Stimulated activated CD8-positive, alpha-beta memory T cell treated with anti-CD3 and anti-CD28 coated beads, Interleukin-15, amount 100 ng/mL, for 1 hour (primary cell): ENCODE results near the gene CLEC17A.
"Not testable (repeated sequence)": the region's sequence is repeated elsewhere in the genome, so short reads cannot be mapped to it uniquely, and the experiment has no call there.

Experiments used
- DNase-seq: peaks from one replicate; pipeline ENCODE4 v3.0.0-alpha.2; 2020; ENCODE audit warnings: low read depth

The CLEC17A gene, protein sequence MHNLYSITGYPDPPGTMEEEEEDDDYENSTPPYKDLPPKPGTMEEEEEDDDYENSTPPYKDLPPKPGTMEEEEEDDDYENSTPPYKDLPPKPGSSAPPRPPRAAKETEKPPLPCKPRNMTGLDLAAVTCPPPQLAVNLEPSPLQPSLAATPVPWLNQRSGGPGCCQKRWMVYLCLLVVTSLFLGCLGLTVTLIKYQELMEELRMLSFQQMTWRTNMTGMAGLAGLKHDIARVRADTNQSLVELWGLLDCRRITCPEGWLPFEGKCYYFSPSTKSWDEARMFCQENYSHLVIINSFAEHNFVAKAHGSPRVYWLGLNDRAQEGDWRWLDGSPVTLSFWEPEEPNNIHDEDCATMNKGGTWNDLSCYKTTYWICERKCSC

DNA sequence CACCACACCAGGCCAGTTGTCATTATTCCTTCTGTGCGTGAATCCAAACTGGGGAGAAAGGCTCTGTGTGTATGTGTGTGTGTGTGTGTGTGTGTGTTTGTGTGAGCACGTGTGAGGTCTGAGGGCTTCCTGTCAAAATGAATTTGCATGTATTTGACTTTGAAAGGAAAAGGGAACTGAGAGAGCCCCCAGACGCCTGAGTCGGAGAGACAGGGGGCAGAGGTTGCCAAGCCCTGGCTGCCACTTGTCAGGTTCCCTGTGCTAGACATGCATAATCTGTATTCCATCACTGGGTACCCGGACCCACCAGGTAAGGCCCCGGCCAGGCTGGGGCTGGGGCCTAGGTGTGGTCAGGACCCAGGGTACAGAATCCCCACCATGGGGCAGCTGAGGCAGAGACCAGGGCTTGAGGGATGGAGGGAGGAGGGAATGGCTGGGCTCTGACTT, at the start of gene CLEC17A:
Gene CLEC17A, plus strand, starts transcription at position 191 of the 447 bp plus-strand sequence. Its CDS starts 77 bp downstream, at position 268.
- no peak for DNase-seq

DNA sequence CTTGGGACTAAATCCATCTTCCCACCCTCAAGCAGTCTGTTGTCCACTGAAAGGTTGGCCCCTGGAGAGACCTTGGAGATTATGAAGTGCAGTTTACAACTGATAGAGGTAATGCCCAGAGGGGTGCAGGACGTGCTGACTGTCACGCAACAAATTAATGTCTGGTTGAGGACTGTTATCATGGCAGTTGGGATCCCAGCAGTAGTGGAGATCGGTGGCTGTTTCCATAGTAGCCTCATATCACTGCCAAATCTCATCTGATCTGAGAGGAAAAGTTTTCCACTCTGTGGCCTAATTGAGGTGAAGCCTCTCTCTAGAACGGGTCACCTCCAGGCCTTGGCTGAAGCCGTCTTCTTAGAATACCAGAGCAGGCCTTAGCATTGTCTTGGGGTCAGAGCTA, 49.4 kb upstream of the CLEC17A start:
- no peak for DNase-seq

DNA sequence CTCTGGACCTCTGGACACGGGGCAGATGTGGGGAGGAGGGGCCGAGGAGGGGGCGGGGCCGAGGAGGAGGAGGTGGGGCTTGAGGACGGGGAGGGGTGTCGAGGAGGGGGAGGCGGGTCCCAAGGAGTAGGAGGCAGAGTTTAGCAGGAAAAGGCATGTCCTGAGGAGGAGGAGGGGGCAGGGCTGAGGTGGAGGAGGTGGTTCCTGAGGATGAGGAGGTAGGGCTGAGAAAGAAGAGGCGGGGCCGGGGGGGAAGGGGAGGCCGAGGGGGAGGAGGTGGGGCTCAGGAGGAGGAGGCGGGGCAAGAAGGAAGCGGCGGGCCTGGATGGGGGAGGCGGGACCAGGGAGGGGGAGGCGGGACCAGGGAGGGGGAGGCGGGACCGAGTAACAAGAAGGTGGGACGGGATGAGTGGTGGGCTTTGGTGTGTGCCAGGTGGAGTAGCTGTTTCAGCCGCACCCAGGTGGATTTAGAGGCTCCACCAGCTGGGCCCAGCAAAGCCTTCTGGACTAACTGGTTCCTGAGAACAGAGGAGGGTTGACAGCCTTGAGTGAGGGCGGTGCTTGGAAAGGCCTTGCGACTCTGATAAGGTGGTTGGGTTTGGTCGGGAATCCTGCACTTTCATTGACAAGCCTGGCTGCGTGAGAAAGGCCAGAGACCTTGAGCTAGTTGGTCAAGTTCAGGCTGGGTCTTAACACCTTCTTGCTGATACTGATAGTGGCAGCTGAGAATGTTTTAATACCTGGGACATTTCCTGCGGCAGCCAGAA, 45.8 kb upstream of the CLEC17A start:
- DNase-seq = no peak

DNA sequence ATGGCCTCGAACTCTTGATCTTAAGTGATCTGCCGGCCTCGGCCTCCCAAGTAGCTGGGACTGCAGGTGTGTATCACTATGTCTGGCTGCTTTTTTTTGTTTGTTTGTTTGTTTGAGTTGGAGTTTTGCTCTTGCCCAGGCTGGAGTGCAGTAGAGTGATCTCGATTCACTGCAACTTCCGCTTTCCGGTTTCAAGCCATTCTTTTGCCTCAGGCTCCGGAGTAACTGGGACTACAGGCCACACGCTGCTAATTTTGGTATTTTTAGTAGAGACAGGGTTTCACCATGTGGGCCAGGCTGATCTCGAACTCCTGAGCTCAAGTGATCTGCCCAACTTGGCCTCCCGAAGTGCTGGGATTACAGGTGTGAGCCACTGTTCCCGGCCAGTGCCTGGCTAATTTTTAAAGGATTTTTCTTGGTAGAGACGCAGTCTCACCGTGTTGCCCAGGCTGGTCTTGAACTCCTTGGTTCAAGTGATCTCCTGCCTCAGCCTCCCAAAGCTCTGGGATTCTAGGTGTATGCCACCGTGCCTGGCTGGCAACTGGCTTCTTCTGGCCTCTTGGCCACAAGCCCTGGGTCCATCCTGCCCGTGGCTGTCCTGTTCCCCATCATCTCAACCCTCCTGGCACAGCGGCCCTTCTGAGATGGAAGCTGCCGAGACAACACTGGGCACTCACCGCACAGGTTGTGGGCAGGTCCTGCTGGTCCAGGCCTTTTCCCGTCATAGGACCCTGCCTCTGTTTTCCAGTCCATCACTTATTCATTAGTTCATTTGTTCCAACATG, 42.0 kb upstream of the CLEC17A start:
- DNase-seq = no peak

DNA sequence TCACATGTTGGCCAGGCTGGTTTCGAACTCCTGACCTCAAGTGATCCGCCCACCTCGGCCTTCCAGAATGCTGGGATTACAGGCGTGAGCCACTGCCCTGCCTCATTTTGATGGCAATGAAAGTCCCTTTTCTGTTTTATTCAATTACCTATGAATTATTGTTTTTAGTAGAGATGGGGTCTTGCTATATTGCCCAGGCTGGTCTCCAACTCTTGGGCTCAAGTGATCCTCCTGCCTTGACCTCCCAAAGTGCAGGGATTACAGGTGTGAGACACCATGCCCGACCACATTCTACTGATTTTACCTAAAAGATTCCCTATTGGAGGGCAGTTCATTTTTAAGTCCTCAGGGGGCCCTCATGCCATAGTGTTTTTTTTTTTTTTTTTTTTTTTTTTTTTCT, 40.9 kb upstream of the CLEC17A start:
- not testable (repeated sequence) for DNase-seq

DNA sequence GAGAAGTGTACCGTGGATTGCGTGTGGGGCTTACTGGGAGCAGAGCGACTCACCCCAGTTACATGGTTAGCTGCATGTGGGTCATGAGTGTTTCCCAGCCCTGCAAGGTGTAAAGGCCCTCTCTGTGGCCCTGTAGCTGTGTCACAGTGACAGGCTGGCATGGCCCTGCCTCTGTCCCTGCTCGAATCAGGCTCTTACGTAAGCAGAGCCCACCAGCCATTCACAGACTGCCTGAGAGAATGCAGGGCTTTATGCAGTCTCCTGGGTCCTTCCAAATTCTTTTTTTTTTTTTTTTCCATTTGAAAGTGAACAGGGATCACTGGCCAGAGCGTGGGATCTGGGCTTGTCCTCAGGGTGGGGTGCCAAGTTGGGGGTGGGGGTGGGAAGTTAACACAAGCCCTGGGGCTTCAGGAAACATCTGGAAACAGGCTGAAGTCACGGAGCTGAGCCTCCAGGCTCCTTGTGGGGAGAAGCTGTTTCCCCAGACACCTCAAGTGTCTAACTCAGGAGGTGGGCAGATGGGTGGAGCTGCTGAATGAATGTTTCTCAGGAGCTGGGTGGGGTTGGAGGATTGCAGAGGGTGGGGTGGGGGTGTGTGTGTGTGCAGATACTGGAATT, 40.1 kb upstream of the CLEC17A start:
- DNase-seq = no peak

DNA sequence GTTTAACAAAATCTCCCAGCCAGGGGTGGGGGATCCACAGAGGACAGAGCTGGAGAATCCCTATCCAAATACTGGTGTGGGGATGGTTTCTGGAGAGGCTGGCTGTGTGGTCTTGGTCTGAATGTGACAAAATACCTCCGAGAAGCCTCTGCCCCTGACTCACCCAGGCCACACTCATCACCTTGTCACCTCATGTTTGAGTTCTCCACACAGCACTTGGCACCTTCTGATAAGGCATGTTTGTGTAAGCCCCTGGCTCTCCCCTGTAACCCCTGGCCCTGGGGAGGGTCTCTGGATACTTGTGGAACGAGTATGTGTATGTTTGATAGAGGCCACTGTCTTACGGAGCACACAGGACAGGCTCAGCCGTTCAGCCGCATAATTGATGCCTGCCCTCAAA, 38.8 kb upstream of the CLEC17A start:
- no peak for DNase-seq

DNA sequence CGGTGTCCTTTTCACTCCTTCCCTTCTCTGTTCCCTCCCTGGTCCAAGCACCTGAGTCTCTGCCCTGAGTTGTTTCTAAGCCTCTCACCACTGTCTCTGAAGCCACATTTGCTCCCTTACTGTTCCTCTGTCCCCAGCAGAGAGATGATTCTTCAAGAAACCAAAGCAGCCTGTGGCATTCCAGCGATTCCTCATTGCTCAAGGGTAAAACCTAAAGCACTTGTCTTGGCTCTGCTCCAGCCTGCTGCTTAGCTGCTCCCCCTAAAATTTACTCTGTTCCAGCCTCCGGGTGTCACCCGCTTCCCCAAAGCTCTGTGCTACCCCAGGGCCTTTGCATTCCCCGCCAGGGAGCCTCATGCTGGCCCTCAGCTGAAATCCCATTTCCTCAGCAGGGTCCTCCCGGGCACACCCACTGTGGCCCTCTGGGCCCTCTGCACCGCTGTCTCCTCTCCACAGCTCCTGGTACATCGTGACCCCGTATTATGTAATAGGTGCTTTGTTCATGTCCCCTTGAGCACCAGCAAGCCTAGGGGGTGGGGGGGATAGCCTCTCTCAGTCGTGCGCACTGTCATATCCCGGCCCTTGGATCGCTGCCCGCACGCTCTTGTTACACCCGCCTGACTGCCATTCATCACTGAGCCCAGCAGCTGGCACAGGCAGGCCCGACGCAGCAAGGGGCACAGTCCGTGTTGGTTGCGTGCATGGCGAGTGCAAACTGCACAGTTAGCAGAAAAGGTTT, 37.7 kb upstream of the CLEC17A start:
- DNase-seq = no peak

DNA sequence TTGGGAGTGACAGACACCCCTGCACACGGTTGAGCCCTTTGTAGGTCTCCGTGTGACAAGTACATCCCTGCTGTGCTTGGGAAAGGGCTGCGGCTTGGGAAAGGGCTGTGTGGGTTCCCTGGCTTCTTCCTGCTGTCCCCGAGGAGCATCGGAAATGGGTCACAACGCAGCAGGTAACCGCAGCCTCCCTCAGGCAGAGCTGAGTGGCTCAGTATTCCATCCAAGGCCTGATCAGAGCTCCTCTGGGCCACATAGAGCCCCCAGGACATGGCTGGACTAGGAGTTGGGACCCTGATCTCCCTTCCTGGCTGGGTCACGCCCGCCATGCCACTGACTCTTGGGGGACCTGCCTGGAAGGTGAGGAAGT, 37.2 kb upstream of the CLEC17A start:
- no peak for DNase-seq

DNA sequence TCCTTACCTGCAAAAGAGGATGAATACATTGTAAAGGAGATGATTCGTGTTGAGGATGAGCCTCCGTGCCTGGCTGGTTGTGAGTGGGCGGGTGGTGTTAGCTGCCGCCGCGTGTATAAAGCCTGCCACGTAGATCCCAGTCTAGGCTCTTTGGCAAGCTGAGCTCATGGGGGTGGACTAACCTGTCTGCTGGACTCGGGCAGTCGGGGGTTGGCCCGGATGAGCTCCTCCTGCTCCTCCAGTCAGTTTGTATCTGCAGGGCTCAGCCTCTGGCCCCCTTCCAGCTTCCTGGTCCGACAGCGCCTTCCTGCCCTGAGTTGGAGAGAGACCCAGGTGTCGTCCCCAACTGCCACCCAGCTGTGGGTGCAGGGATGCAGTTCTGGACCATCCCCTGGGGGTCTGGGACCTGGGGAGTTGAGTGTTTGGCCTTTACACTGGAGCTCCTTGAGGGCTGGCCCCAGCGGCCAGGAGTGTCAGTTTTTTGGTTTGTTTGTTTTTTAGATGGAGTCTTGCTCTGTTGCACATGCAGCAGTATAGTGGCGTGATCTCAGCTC, 32.6 kb upstream of the CLEC17A start:
- no peak for DNase-seq

DNA sequence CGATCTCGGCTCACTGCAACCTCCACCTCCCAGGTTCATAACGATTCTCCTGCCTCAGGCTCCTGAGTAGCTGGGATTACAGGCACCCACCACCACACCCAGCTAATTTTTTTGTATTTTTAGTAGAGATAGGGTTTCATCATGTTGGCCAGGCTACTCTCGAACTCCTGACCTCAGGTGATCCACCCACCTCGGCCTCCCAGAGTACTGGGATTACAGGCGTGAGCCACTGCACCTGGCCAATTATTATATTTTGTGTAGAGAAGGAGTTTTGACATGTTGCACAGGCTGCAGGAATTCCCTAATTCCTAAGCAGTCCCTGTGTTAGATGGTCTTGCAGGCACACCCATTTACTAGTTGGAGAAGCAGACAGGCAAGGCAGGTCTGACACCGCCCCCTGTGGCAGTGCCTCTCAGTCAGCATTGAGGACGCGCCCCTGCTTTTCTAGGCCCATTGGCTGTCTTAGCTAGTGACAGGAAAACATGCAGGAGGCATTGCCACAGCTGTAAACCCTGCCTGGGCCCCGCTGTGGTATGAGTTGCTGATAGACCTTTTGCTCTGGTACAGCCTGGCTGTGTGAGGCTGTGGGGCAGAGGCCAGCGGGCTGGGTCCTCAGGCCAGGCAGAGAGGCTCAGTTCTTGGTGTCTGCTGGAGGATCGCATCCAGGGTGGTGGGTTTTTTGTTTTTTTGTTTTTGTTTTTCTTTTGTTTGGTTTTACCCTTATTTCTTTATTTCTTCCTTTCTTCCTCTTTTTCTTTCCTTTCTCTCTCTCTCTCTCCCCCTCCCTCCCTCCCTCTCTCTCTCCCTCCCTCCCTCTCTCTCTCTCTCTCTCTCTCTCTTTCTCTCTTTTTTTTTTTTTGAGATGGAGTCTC, 31.5 kb upstream of the CLEC17A start:
- peak; percentile 56 for DNase-seq

DNA sequence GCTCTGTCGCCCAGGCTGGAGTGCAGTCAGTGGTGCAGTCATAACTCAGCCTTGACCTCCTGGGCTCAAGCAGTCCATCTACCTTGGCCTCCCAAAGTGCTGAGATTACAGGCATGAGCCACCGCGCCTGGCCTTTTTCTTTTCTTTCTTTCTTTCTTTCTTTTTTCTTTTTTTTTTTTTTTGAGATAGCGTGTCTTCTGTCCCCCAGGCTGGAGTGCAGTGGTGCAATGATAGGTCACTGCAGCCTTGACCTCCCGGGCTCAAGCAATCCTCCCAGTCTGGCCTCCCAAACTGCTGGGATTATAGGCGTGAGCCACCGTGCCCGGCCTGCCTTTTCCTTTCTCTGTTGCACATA, 30.9 kb upstream of the CLEC17A start:
- DNase-seq = not testable (repeated sequence)

DNA sequence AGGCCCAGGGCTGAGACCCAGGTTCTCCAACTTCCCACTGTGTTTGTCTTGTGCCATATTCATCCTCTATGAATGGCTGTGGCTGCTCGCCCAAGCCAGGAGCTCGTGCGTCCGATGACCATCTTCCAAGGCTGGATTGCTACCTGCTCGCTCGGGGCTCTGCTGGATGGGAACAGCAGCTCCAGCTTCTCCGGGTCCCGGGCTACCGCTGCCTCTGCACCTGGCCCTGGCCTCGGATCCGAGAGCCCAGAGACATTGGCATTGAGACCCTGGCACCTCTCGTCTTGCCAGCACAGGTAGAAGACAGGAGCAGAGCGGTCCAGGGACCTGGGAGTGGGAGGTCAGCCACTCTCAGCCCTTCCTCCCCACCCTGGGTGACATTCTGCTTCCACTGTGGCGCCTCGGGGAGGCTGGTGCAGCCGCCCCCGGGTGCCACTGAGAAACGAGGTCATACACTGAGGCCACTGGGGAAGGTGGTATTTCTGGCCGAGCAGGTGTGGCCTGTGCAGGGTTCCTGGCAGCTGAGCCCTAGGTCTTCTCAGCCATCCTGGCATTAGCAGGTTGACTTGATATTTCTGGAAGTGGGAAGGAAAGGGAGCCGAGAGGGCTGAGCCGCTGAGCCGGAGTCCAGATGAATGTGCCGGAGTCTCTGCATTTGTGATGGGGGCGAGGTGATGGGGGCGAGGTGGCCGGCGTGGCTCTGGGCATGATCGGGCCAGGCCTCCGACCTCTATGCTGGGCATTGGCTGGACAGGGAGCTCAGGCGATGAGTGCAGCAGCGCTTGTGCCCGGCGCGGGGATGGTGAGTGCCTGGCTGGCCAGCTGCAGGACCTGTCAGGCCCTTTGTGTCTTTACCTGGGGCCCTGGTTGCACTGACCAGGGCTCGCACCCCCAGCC, 29.6 kb upstream of the CLEC17A start:
- no peak for DNase-seq

DNA sequence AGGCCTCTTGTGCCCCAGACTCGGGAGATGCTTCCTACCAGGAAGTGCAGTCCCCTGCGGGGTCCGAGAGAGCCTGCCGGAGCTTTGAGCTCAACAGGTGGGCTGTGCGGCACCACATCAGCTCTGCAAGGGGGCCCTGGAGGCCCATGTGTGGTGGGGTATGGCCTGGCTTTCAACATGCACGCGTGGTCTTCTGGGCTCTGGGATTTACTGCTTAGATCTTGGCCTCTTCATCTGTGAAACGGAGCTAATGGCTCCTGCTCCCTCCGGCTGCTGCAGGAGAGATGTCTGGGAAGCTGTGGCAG, 29.0 kb upstream of the CLEC17A start:
- DNase-seq = no peak

DNA sequence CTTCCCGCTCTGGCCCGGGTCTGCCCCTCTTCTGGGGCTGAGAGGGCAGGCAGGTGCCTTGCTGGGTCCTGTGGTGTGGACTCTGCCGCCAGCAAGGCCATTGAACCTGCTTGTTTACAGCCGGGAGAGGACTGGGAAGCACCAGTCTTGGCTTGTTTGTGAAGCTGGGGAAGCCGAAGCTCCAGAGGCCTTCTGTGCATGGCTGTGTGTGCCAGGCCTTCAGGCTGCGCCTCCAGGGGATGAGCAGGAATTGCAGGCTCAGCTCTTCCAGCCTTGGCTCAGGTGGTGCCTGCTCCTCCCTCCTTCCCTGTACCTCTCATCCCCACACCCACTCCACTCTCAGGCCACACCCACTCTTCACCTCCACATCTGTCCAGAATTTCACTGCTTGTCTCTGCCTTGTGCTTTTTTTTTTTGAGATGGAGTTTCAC, 28.5 kb upstream of the CLEC17A start:
- DNase-seq = no peak

DNA sequence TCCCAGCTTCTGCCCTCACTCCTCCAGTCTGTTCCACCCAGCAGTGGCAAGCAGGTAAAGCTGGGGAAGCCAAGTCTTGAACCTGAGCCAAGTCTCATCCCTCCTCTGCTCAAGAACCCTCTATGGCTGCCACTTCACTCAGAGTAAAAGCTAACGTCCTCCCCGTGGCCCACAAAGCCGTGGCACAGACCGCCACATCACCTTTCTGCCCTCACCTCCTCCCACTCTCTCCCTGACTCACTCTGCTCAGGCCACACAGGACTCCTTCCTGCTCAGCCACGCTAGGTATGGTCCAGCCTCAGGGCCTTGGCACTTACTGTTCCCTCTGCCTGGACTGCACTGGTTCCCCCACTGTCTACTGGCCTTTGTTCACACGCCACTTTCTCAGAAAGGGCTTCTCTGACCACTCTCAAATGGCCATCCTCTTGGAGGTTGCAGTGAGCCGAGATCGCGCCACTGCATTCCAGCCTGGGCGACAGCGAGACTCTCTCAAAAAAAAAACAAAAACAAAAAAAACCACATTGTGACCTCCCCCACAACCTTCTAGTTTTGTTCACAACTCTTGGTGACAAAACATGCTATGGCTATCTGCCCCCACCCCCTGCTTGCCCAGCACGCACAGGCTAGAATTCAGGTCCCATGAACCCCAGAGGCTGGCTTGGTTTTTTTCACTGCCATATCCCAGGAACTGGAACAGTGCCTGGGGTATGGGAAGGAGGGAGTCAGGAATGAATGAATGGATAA, 26.8 kb upstream of the CLEC17A start:
- no peak for DNase-seq

DNA sequence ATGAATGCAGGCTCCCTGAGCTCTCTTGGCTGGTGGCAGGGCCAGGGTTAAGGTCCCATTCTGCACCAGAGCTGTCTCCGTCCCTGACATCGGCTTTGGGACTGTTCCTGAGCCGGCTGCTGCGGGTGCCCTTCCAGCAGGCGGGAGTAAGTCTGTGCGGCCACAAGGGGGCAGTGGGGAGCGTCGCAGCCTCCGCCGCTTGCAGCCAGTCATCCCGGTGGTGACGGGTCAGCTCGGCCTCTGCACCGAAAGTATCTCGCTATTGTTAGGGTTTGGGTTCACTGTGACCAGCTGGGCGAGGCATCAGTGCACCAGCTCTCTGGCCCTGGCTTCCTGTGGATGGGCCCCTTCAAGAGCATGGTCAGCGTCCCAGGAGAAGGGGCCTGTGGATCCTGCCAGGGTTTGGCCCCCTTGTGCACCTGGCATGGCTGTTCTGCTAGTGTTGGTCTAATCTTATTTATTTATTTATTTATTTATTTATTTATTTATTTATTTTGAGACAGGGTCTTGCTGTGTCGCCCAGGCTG, 26.2 kb upstream of the CLEC17A start:
- DNase-seq = peak; percentile 37

DNA sequence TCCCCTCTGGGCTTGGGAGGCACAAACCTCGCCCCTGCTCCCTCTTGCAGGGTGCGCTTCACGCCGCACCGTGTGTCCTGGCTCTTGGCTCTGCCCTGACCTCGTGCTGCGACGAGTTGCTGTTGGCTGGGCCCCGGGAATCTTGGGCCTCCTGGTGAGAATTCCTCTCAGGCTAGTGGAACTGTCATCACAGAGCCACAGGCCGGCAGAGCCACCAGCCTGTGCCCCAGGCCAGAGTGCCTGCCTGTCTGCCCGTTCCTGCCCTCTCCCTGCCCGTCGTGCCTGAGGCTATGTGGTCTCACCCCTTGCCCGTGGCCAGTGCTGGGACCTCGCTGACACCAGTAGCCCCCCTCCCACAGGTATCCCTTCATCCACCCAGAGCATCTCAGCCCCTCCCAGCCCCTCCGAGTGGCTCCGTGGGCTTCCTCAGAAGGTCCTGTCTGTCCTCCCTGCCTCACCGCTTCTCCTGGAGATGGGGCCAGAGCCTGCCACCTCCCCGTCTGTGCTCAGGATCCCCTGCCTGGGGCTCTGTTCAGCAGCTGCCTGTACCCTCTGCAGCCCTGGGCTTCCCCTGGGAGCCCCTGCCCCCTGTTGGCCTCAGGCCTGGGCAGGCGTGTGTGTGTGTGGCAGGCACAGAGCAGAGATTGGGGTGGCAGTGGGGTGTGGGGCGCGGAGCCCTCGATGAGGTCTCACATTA, 24.4 kb upstream of the CLEC17A start:
- DNase-seq = no peak
